HFFc6 (cell line): ENCODE results near the gene PLEKHM1. TPM values are rescaled to one million over a fixed set of nuclear protein-coding genes. Genes with fewer than 3 reads are reported as not detected.

Source experiments
- DNase-seq: peaks from one replicate; pipeline ENCODE4 v3.0.0-alpha.2; 2018
- H3K27ac Mint-ChIP-seq: 2 replicates; pipeline ENCODE4 v1.8.0; 2020; ENCODE audit warnings: mild to moderate bottlenecking, mixed read lengths
- H3K27me3 Mint-ChIP-seq: 2 replicates; pipeline ENCODE4 v1.8.0; 2021; ENCODE audit warnings: mild to moderate bottlenecking, moderate library complexity, mixed read lengths; ENCODE audit not compliant: insufficient read depth
- H3K36me3 Mint-ChIP-seq: 2 replicates; pipeline ENCODE4 v1.8.0; 2021; ENCODE audit warnings: low read depth, mixed read lengths
- H3K4me1 Mint-ChIP-seq: 2 replicates; pipeline ENCODE4 v1.8.0; 2020; ENCODE audit warnings: low read depth, mixed read lengths
- H3K4me3 Mint-ChIP-seq: 2 replicates; pipeline ENCODE4 v1.8.0; 2020; ENCODE audit warnings: mild to moderate bottlenecking, moderate library complexity, mixed read lengths
- H3K9me3 Mint-ChIP-seq: 2 replicates; pipeline ENCODE4 v1.8.0; 2020; ENCODE audit warnings: mild to moderate bottlenecking, mixed read lengths
- total RNA-seq, 6 experiments: library from RNA; stranded (reverse); fragmentation: NEBNext Ultra II Directional; extraction: Animal tissue kit (Norgen Biotek cat#: 25700); gene quantifications; 2 replicates in 1 of 6; 3 replicates in 5 of 6; pipeline ENCODE4 v1.2.3, GENCODE V29; 2021
- TF ChIP-seq, protein P1 (sequence below): fragments of 200-600 bp; sonication (generic); IDR thresholded peaks from 2 replicates; pipeline ENCODE4 v1.5.0; 2021; ENCODE audit warnings: antibody characterized with exemption, mild to moderate bottlenecking

The PLEKHM1 gene
- total RNA-seq, 6 experiments from 2014 or later: 32.0 to 43.1 (median 36.5) TPM

DNA sequence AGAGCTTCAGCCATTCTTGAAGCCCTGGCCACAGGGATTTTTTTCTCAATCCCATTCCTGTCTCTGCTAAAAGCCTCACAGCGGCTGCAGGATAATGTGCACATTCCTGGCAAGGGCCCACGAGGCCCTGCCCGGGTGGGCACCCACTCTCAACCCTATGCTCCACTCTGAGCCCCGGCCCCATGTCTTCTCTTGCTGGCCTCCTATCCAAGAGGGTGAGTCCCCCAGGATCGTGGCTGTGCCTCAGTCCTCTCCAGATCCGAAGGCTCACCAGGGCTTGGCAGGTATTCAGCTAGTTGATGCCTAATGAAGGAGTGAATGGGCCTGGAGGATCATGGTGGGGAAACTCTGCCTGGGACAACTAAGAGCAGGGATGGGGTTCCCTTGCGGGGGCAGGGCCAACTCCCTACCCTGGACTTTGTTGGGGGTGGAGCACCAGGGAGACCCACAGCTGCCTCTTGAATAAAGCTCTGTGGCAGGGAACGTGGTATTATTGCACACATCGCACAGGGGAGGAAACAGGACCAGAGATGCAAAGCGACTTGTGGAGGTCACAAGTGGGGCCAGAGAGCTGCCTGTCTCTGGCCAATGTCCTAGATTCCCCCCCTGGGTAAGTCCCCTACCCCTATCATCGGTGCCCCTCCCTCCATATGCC is 63.2 kb downstream of the PLEKHM1 start:
- TF ChIP-seq, protein P1, sequence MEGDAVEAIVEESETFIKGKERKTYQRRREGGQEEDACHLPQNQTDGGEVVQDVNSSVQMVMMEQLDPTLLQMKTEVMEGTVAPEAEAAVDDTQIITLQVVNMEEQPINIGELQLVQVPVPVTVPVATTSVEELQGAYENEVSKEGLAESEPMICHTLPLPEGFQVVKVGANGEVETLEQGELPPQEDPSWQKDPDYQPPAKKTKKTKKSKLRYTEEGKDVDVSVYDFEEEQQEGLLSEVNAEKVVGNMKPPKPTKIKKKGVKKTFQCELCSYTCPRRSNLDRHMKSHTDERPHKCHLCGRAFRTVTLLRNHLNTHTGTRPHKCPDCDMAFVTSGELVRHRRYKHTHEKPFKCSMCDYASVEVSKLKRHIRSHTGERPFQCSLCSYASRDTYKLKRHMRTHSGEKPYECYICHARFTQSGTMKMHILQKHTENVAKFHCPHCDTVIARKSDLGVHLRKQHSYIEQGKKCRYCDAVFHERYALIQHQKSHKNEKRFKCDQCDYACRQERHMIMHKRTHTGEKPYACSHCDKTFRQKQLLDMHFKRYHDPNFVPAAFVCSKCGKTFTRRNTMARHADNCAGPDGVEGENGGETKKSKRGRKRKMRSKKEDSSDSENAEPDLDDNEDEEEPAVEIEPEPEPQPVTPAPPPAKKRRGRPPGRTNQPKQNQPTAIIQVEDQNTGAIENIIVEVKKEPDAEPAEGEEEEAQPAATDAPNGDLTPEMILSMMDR: no peak
- peaks cover 11% of the 10 kb centered on the region for H3K4me1 Mint-ChIP-seq
- H3K9me3 Mint-ChIP-seq: no peaks in the 10 kb centered on the region; the same call in 1 of the 2 replicates
- no peak overlapping the region for H3K27ac Mint-ChIP-seq
- peaks cover 24% of the 10 kb centered on the region for H3K27me3 Mint-ChIP-seq
- DNase-seq: no peak
- no peak overlapping the region for H3K4me3 Mint-ChIP-seq
- H3K36me3 Mint-ChIP-seq: peaks cover 5% of the 10 kb centered on the region; the same call in 1 of the 2 replicates

DNA sequence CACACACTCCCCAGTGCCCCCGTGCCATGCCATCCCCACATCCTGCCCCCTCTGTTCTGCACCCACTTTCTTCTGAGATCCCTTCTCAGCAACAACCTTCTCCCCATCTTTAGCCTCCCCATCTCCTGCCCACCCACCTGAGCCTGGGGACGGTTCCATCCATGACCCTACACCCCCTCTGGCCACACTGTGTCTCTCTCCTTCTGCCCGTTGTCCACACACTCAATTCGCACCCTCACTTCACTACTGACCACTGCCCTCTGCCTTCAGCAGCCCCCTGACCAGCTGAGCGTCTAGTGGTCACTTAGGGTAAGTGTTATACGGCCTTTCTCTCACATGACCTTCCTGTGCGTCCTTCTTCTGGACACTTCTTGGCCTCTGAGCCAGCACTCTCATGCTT is 64.0 kb downstream of the PLEKHM1 start:
- Mint-ChIP-seq H3K9me3 (no peaks in the 10 kb centered on the region; the same call in 1 of the 2 replicates), H3K27me3 (peaks cover 24% of the 10 kb centered on the region), H3K36me3 (peaks cover 5% of the 10 kb centered on the region; the same call in 1 of the 2 replicates), H3K4me3 (no peak overlapping the region), H3K27ac (no peak overlapping the region), H3K4me1 (peaks cover 11% of the 10 kb centered on the region)
- TF ChIP-seq, protein P1: no peak
- no peak for DNase-seq

DNA sequence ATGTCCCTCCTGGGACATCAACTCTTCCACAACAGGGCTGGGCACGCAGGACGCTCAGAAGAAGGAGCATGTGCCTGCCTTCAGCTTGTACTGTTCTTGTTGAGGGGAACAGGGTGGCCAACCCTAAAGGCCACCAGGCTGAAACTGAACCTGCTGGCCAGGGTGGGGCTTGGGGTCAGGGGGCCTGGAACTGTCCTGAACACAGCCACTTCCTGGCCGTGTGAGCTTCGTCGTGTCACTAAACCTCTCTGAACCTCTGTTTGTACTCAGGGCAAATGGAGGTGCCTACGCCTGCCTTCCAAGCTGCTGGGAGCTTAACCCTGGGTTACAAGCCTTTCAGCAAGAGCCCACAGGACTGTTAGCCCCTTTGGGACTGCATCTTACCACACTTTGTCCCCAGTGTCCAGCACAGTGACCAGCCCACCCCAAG is 64.5 kb downstream of the PLEKHM1 start:
- no peaks in the 10 kb centered on the region; the same call in 1 of the 2 replicates for H3K9me3 Mint-ChIP-seq
- H3K36me3 Mint-ChIP-seq: peaks cover 5% of the 10 kb centered on the region; the same call in 1 of the 2 replicates
- no peak overlapping the region for H3K4me3 Mint-ChIP-seq
- peaks cover 11% of the 10 kb centered on the region for H3K4me1 Mint-ChIP-seq
- no peak overlapping the region for H3K27ac Mint-ChIP-seq
- TF ChIP-seq, protein P1: no peak
- peaks cover 21% of the 10 kb centered on the region for H3K27me3 Mint-ChIP-seq
- no peak for DNase-seq

DNA sequence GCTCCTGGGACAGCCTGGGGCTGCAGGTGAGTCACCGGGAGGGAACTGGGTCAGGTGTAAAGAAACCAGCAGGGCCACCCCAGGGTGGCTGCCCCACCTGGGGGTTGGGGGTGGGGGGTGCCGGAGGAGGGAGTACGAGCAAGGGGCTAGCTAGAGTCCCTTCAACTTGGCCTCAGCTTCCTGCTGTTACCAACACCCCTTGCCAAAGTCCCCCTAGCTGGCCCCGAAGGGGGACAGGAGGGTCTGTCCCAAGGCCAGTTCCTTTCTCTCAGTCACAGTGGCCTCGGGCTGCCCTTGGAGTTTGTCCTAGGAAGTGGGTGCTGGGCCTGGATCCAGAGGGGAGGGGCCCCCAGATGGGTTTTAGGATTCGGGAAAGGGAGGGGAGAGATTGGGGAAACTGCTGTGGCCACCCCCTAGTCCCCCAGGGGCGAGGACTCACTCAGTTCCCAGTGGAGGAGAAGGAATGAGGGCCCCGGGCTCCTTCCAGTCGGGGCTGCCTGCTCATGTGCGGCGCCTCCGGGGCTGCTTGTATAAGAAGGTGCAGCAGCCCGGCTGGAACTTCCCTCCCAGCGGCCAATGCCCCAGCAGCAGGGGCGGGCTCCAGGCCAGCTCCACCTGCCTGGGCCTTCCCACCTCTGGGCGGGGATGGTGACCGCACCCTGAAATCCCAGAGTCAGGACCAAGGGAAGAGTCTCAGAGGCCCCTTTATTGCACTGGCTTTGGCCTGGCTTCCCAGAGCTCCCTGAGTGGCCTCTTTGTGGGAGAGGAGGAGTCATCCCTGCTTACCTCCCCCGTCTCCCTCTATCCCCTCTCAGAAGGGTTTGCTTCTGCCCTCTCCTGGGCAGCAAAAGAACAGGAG is 65.2 kb downstream of the PLEKHM1 start:
- Mint-ChIP-seq H3K27ac (peak overlapping the region; percentile 51), H3K36me3 (peaks cover under 1% of the 10 kb centered on the region; the same call in 1 of the 2 replicates), H3K4me1 (peaks cover 11% of the 10 kb centered on the region), H3K9me3 (no peaks in the 10 kb centered on the region; the same call in 1 of the 2 replicates), H3K27me3 (peaks cover 14% of the 10 kb centered on the region), H3K4me3 (peak overlapping the region; percentile 30; the same call in 1 of the 2 replicates)
- TF ChIP-seq, protein P1: peak; percentile 68
- DNase-seq: peak; percentile 57

DNA sequence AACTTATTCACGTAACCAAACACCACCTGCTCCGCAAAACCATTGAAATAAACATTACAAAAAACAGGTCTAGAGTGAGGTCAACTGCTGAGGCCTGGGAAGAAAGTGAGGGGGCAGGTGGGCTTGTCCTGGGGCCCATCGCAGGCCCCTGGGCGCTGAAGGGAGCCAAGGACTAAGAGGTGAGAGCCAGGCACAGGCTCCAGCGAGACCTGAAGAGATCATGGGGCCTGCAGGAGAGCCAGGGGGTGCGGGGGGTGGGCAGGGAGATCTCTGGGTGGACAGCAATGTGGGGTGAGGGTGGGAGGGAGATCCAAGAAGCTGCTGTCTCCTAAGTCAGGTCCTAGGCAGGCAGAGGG is 65.8 kb downstream of the PLEKHM1 start:
- peaks cover 11% of the 10 kb centered on the region for H3K4me1 Mint-ChIP-seq
- no peak overlapping the region for H3K27ac Mint-ChIP-seq
- DNase-seq: no peak
- H3K9me3 Mint-ChIP-seq: no peaks in the 10 kb centered on the region
- TF ChIP-seq, protein P1: no peak
- H3K36me3 Mint-ChIP-seq: no peaks in the 10 kb centered on the region
- H3K4me3 Mint-ChIP-seq: no peak overlapping the region
- peaks cover 11% of the 10 kb centered on the region for H3K27me3 Mint-ChIP-seq
